H9 (cell line): ENCODE results near the gene KDM2B. TPM values are rescaled to one million over a fixed set of nuclear protein-coding genes. Genes with fewer than 3 reads are reported as not detected.

Experiments
- DNase-seq: peaks from one replicate; pipeline ENCODE4 v3.0.0-alpha.2; 2017
- H2AFZ ChIP-seq: one replicate; pipeline ENCODE4 v1.6.1; 2013; ENCODE audit warnings: mild to moderate bottlenecking, low read length, control low read depth, moderate library complexity
- H2AK5ac ChIP-seq: 2 replicates; pipeline ENCODE4 v1.6.1; 2013; ENCODE audit warnings: low read length, control low read depth, mixed read lengths; ENCODE audit not compliant: insufficient read length
- H2BK120ac ChIP-seq: one replicate; pipeline ENCODE4 v1.6.1; 2013; ENCODE audit warnings: low read depth, mild to moderate bottlenecking, low read length, control low read depth, inconsistent platforms; ENCODE audit not compliant: poor library complexity, severe bottlenecking
- H2BK12ac ChIP-seq: 2 replicates; pipeline ENCODE4 v1.6.1; 2013; ENCODE audit warnings: low read length, control low read depth, mixed read lengths, low read depth; ENCODE audit not compliant: insufficient read length
- H2BK15ac ChIP-seq: 2 replicates; pipeline ENCODE4 v1.6.1; 2013; ENCODE audit warnings: low read depth, low read length, control low read depth
- H2BK20ac ChIP-seq: one replicate; pipeline ENCODE4 v1.6.1; 2013; ENCODE audit warnings: low read depth, mild to moderate bottlenecking, low read length, control low read depth, inconsistent platforms; ENCODE audit not compliant: poor library complexity, severe bottlenecking
- H2BK5ac ChIP-seq: 2 replicates; pipeline ENCODE4 v1.6.1; 2013; ENCODE audit warnings: low read length, control low read depth, mixed read lengths; ENCODE audit not compliant: insufficient read length
- H3K14ac ChIP-seq: 2 replicates; pipeline ENCODE4 v1.6.1; 2013; ENCODE audit warnings: low read length, control low read depth; ENCODE audit not compliant: insufficient read depth
- H3K18ac ChIP-seq: 2 replicates; pipeline ENCODE4 v1.6.1; 2013; ENCODE audit warnings: low read depth, mild to moderate bottlenecking, mixed read lengths, low read length, control low read depth; ENCODE audit not compliant: insufficient read length
- H3K23ac ChIP-seq: 2 replicates; pipeline ENCODE4 v1.6.1; 2013; ENCODE audit warnings: low read length, control low read depth, mixed read lengths, low read depth; ENCODE audit not compliant: insufficient read length
- H3K23me2 ChIP-seq: 2 replicates; pipeline ENCODE4 v1.6.1; 2013; ENCODE audit warnings: low read depth, mild to moderate bottlenecking, mixed read lengths, low read length, control low read depth; ENCODE audit not compliant: insufficient read length, poor library complexity, severe bottlenecking
- H3K27ac ChIP-seq: 2 replicates; pipeline ENCODE4 v1.5.1; 2013; ENCODE audit warnings: low read length, control low read depth, mixed read lengths, low read depth; ENCODE audit not compliant: insufficient read length
- H3K27me3 ChIP-seq: 2 replicates; pipeline ENCODE4 v1.6.1; 2013; ENCODE audit warnings: low read length, control low read depth, inconsistent platforms; ENCODE audit not compliant: insufficient read depth
- H3K4ac ChIP-seq: 2 replicates; pipeline ENCODE4 v1.6.1; 2013; ENCODE audit warnings: low read depth, mild to moderate bottlenecking, control low read depth, inconsistent platforms, low read length, moderate library complexity
- H3K4me1 ChIP-seq: 2 replicates; pipeline ENCODE4 v1.6.1; 2013; ENCODE audit warnings: low read length, control low read depth, inconsistent platforms; ENCODE audit not compliant: insufficient read depth
- H3K4me2 ChIP-seq: 2 replicates; pipeline ENCODE4 v1.6.1; 2013; ENCODE audit warnings: low read length, control low read depth, mixed read lengths; ENCODE audit not compliant: insufficient read length, insufficient read depth
- H3K56ac ChIP-seq: 2 replicates; pipeline ENCODE4 v1.6.1; 2013; ENCODE audit warnings: low read depth, mild to moderate bottlenecking, mixed read lengths, low read length, control low read depth; ENCODE audit not compliant: insufficient read length
- H3K79me1 ChIP-seq: 2 replicates; pipeline ENCODE4 v1.6.1; 2013; ENCODE audit warnings: low read depth, mild to moderate bottlenecking, moderate library complexity, low read length, control low read depth, inconsistent platforms; ENCODE audit not compliant: insufficient read depth, poor library complexity, severe bottlenecking
- H3K79me2 ChIP-seq: 2 replicates; pipeline ENCODE4 v1.6.1; 2013; ENCODE audit warnings: low read length, control low read depth, inconsistent platforms; ENCODE audit not compliant: insufficient read depth
- H3K9ac ChIP-seq: 2 replicates; pipeline ENCODE4 v1.6.1; 2013; ENCODE audit warnings: low read length, control low read depth, mixed read lengths; ENCODE audit not compliant: insufficient read length; ENCODE audit errors: extremely low read depth
- H3K9me3 ChIP-seq: one replicate; pipeline ENCODE4 v1.6.1; 2013; ENCODE audit warnings: low read depth, low read length, inconsistent platforms; ENCODE audit not compliant: control insufficient read depth
- H3T11ph ChIP-seq: one replicate; pipeline ENCODE4 v1.6.1; 2013; ENCODE audit warnings: mild to moderate bottlenecking, low read length, control low read depth, inconsistent platforms
- H4K20me1 ChIP-seq: one replicate; pipeline ENCODE4 v1.6.1; 2013; ENCODE audit not compliant: control insufficient read depth, insufficient read length, insufficient read depth
- H4K5ac ChIP-seq: 2 replicates; pipeline ENCODE4 v1.6.1; 2013; ENCODE audit warnings: low read depth, mild to moderate bottlenecking, mixed read lengths, low read length, control low read depth; ENCODE audit not compliant: insufficient read length
- H4K8ac ChIP-seq: replicated peaks from 2 replicates; pipeline ENCODE4 v1.6.1; 2013; ENCODE audit warnings: low read length, control low read depth, mixed read lengths, low read depth; ENCODE audit not compliant: insufficient read length
- H4K91ac ChIP-seq: 2 replicates; pipeline ENCODE4 v1.6.1; 2013; ENCODE audit warnings: low read depth, mild to moderate bottlenecking, moderate library complexity, mixed read lengths, low read length, control low read depth; ENCODE audit not compliant: insufficient read length
- H3K27ac Mint-ChIP-seq, 3 experiments: 2 replicates in 2 of 3; 3 replicates in 1 of 3; pipeline ENCODE4 v1.8.0; 2020 to 2021; ENCODE audit warnings: mixed read lengths in 3 of 3, mild to moderate bottlenecking in 1 of 3, moderate library complexity in 1 of 3
- H3K27me3 Mint-ChIP-seq: 2 replicates; pipeline ENCODE4 v1.8.0; 2021; ENCODE audit warnings: low read depth, mild to moderate bottlenecking, moderate library complexity, mixed read lengths
- H3K36me3 Mint-ChIP-seq, 3 experiments: 2 replicates in 2 of 3; 3 replicates in 1 of 3; pipeline ENCODE4 v1.8.0; 2020 to 2021; ENCODE audit warnings: low read depth in 3 of 3, mixed read lengths in 3 of 3; ENCODE audit not compliant: insufficient read depth in 1 of 3
- H3K4me1 Mint-ChIP-seq, 2 experiments: 2 replicates each; pipeline ENCODE4 v1.8.0; 2020; ENCODE audit warnings: mixed read lengths in 2 of 2
- H3K4me3 Mint-ChIP-seq, 2 experiments: 2 replicates in 1 of 2; 3 replicates in 1 of 2; pipeline ENCODE4 v1.8.0; 2020 to 2021; ENCODE audit warnings: mild to moderate bottlenecking in 2 of 2, mixed read lengths in 2 of 2, moderate library complexity in 1 of 2
- H3K9me3 Mint-ChIP-seq, 2 experiments: 2 replicates in 1 of 2; 3 replicates in 1 of 2; pipeline ENCODE4 v1.8.0; 2020; ENCODE audit warnings: mild to moderate bottlenecking in 2 of 2, mixed read lengths in 2 of 2, moderate library complexity in 1 of 2
- CTCF ChIP-seq: fragments of 200-600 bp; sonication (generic); conservative IDR thresholded peaks from 3 replicates; pipeline ENCODE4 v1.8.0; 2021; ENCODE audit warnings: antibody characterized with exemption, mild to moderate bottlenecking
- WGBS: extraction: QIAGEN DNeasy Blood & Tissue Kit; methylation state at CpG from one replicate; pipeline ENCODE4 v1.1.7; 2013; ENCODE audit warnings: missing lambda C conversion rate, low lambda C conversion rate, mixed read lengths; ENCODE audit not compliant: insufficient read length; ENCODE audit errors: extremely low coverage; 5-methylcytosine and 5-hydroxymethylcytosine counted together
- total RNA-seq: library from RNA; stranded (reverse); gene quantifications from 2 replicates; pipeline ENCODE4 v1.2.1, GENCODE V29; 2021

KDM2B gene
- total RNA-seq, 1 experiment from 2014 or later: 143 TPM

- peaks cover 16 to 19% of the 10 kb centered on the region in 2 experiments for H3K4me1 Mint-ChIP-seq
- no peak overlapping the region for H4K5ac ChIP-seq
- DNase-seq: no peak
- H3K56ac ChIP-seq: no peak overlapping the region
- H3K23me2 ChIP-seq: peaks cover 8% of the 10 kb centered on the region
- H3K4me1 ChIP-seq: no peaks in the 10 kb centered on the region
- H3K36me3 Mint-ChIP-seq: peaks cover 11 to 48% (median 43%) of the 10 kb centered on the region in 3 experiments; a peak in 6 of 7 replicates
- H3K4ac ChIP-seq: no peak overlapping the region
- no peaks in the 10 kb centered on the region for H3K9me3 ChIP-seq
- no peak overlapping the region for H2BK15ac ChIP-seq
- no peak overlapping the region for H3K27ac Mint-ChIP-seq
- peaks cover 19% of the 10 kb centered on the region for H3K79me2 ChIP-seq
- H3K9ac ChIP-seq: no peak overlapping the region
- H2AK5ac ChIP-seq: no peak overlapping the region
- peaks cover 4% of the 10 kb centered on the region for H3K79me1 ChIP-seq
- H4K20me1 ChIP-seq: no peaks in the 10 kb centered on the region
- no peak overlapping the region for H3K23ac ChIP-seq
- no peaks in the 10 kb centered on the region for H3K27me3 Mint-ChIP-seq
- H2BK120ac ChIP-seq: no peak overlapping the region
- H3K18ac ChIP-seq: no peak overlapping the region
- H3K27ac ChIP-seq: no peak overlapping the region
- no peak overlapping the region for H2BK20ac ChIP-seq
- H2BK5ac ChIP-seq: no peak overlapping the region
- H3K27me3 ChIP-seq: no peaks in the 10 kb centered on the region
- H3K4me2 ChIP-seq: no peak overlapping the region
- H3T11ph ChIP-seq: no peak overlapping the region
- H4K8ac ChIP-seq: no peak overlapping the region
- no peak overlapping the region for H4K91ac ChIP-seq
- no peak overlapping the region for H3K4me3 Mint-ChIP-seq
- WGBS: no CpG with 5 or more reads among the region's 5 CpGs
- H3K9me3 Mint-ChIP-seq: no peaks in the 10 kb centered on the region
- no peak for TF ChIP-seq CTCF
- no peak overlapping the region for H2AFZ ChIP-seq
- H3K14ac ChIP-seq: no peak overlapping the region
- H2BK12ac ChIP-seq: no peak overlapping the region
These were observed 177.1 kb downstream of the KDM2B start for GRCh38 chr12:121403721-121404120.
